Measurements from ENCODE around the gene TOP1. TPM values are rescaled to one million over a fixed set of nuclear protein-coding genes. Genes with fewer than 3 reads are reported as not detected.

TOP1 gene
- total and polyA plus RNA-seq, 2 of the 4 experiments (the other 2 are of a cell fraction): 14.0 to 21.5 TPM

- no peak overlapping the region for H2AFZ ChIP-seq (replicated peaks; ENCODE audit: low read length, poor library complexity)
- ChIA-PET CTCF (interaction anchor here (0.6 to 4.5 kb wide), 3 partner anchors 11 to 742 kb away, joined by 3 to 26 read pairs (median 3); no protein-coding TSS in a partner anchor), POLR2A (ENCODE audit: unreplicated experiment) (interaction anchor here (0.7 kb wide), 1 partner anchor 100 kb away, joined by 3 read pairs; no protein-coding TSS in a partner anchor)
- no peak for TF ChIP-seq SMC3 (IDR thresholded peaks at IDR 0.05; ENCODE audit: low read depth, low read length)
- H3K9me3 ChIP-seq (ENCODE audit: control insufficient read depth, insufficient read depth, low read length): no peaks in the 10 kb centered on the region
- peaks cover 12% of the 10 kb centered on the region for H3K4me1 ChIP-seq (ENCODE audit: control insufficient read depth, insufficient read depth, low read length)
- H3K4ac ChIP-seq (ENCODE audit: low read depth, low read length): peak overlapping the region; percentile 47; the same call in 1 of the 2 replicates
- H2BK20ac ChIP-seq (ENCODE audit: low read depth, low read length): no peak overlapping the region
- no peak for ATAC-seq (ENCODE audit: low read depth)
- H3K9me1 ChIP-seq (ENCODE audit: insufficient read depth, low read length): peaks cover 21% of the 10 kb centered on the region
- H3K27ac ChIP-seq (ENCODE audit: insufficient read depth, low read length): peak overlapping the region; percentile 14; the same call in 1 of the 2 replicates
- H2AK5ac ChIP-seq (ENCODE audit: low read depth, low read length): no peak overlapping the region
- H3K18ac ChIP-seq (ENCODE audit: low read depth, low read length): no peak overlapping the region
- no peak overlapping the region for H4K91ac ChIP-seq (ENCODE audit: insufficient read depth, low read depth, low read length)
- no peak overlapping the region for H2BK15ac ChIP-seq (ENCODE audit: low read depth, low read length)
- H3K9ac ChIP-seq (ENCODE audit: low read depth, low read length): no peak overlapping the region
- H3K4me3 ChIP-seq (ENCODE audit: insufficient read depth, low read depth, low read length): no peak overlapping the region
- no peak overlapping the region for H2AK9ac ChIP-seq (replicated peaks; ENCODE audit: low read depth, low read length, poor library complexity)
- H2BK5ac ChIP-seq (ENCODE audit: low read depth, low read length, poor library complexity, severe bottlenecking): no peak overlapping the region
- no peak overlapping the region for H3K23ac ChIP-seq (ENCODE audit: low read depth, low read length)
- BruUV-seq (replicated peaks): no TSS peak
- dilution Hi-C loops (cut with HindIII; ENCODE audit: low sequenced_read_pairs, unreplicated experiment) (no loop called here), intact Hi-C loops (cut with micrococcal nuclease) (no loop called here), in situ Hi-C loops (cut with MboI; ENCODE audit: low sequenced_read_pairs) (no loop called here)
- no peaks in the 10 kb centered on the region for H3K36me3 ChIP-seq (ENCODE audit: control insufficient read depth, insufficient read depth, low read length)
- no peak overlapping the region for H4K8ac ChIP-seq (ENCODE audit: low read depth in 2 of 2, low read length in 2 of 2)
- 87% methylated on average over 3 of the region's 5 CpGs; no CpG with 5 or more reads in 1 of the 2 experiments for WGBS, 2 experiments (ENCODE audit: extremely low coverage in 2 of 2, insufficient read length in 1 of 2)
- 0 out of 2 replicates have a peak, but pooled peaks cover 3% of the 10 kb centered on the region for H4K20me1 ChIP-seq (ENCODE audit: insufficient read depth, low read length)
- no peaks in the 10 kb centered on the region for H3K27me3 ChIP-seq (ENCODE audit: control insufficient read depth, insufficient read depth, low read length)
- peak; percentile 57 for DNase-seq
- no peak overlapping the region for H2BK120ac ChIP-seq (ENCODE audit: low read depth, low read length)
- no peak overlapping the region for H3K14ac ChIP-seq (replicated peaks; ENCODE audit: low read depth, low read length)
- H3K56ac ChIP-seq (ENCODE audit: extremely low read depth, insufficient read depth, low read length): no peak overlapping the region
- no peak overlapping the region for H3K4me2 ChIP-seq (ENCODE audit: low read depth, low read length)
- H3K79me1 ChIP-seq (ENCODE audit: low read depth in 1 of 2, low read length in 2 of 2): peaks cover 9 to 55% of the 10 kb centered on the region in 2 experiments
- no peak overlapping the region for H4K5ac ChIP-seq (ENCODE audit: low read depth, low read length)
Observed at GRCh38 chr20:40993794-40994540, 34.7 kb upstream of the TOP1 start.
